Heart left ventricle (tissue), 16 donors: Measurements from ENCODE around the gene MYH11. TPM values are rescaled to one million over a fixed set of nuclear protein-coding genes. Genes with fewer than 3 reads are reported as not detected.
A peak's percentile ranks its signal among the peaks of the same experiment; 100 is the strongest.

ENCODE experiments used
- ATAC-seq, 4 donors: fragments of 200-7000 bp; cut with Tn5 transposase; one replicate each; pipeline ENCODE4 v1.9.1; 2020 to 2022; ENCODE audit warnings: moderate library complexity in 4 of 4, mild to moderate bottlenecking in 3 of 4, moderate number of reproducible peaks in 1 of 4
- DNase-seq, 5 donors: peaks; one replicate each; pipeline ENCODE4 v3.0.0-alpha.2; 2020
- H3K27ac ChIP-seq, 12 donors: fragments of 200-600 bp; sonication (generic) in 4 of 12; one replicate each; pipeline versions ENCODE4 v1.5.0 to v1.8.0; 2016 to 2022; ENCODE audit warnings: mild to moderate bottlenecking in 2 of 12
- H3K27me3 ChIP-seq, 9 donors: fragments of 200-600 bp; sonication (generic) in 2 of 9; one replicate each; pipeline versions ENCODE4 v1.5.1 to v1.8.0; 2016 to 2022; ENCODE audit warnings: mild to moderate bottlenecking in 3 of 9
- H3K36me3 ChIP-seq, 9 donors: fragments of 200-600 bp; sonication (generic) in 2 of 9; one replicate each; pipeline versions ENCODE4 v1.5.0 to v1.8.0; 2018 to 2022; ENCODE audit warnings: mild to moderate bottlenecking in 2 of 9
- H3K4me1 ChIP-seq, 12 donors: fragments of 200-600 bp; sonication (generic) in 4 of 12; one replicate each; pipeline versions ENCODE4 v1.5.0 to v1.8.0; 2016 to 2022; ENCODE audit warnings: mild to moderate bottlenecking in 3 of 12
- H3K4me3 ChIP-seq, 12 donors: fragments of 200-600 bp; sonication (generic) in 4 of 12; one replicate each; pipeline versions ENCODE4 v1.5.0 to v1.8.0; 2017 to 2022; ENCODE audit warnings: mild to moderate bottlenecking in 9 of 12, moderate library complexity in 4 of 12
- H3K9me3 ChIP-seq, 12 donors: fragments of 200-600 bp; sonication (generic) in 4 of 12; one replicate each; pipeline versions ENCODE4 v1.5.0 to v1.8.0; 2016 to 2022; ENCODE audit warnings: mild to moderate bottlenecking in 1 of 12
- CTCF ChIP-seq, 12 donors: fragments of 200-600 bp; sonication (generic) in 4 of 12; IDR thresholded peaks; one replicate each; pipeline versions ENCODE4 v1.5.0 to v1.8.0; 2018 to 2022; ENCODE audit warnings: antibody characterized with exemption in 12 of 12, mild to moderate bottlenecking in 5 of 12
- POLR2A ChIP-seq, 2 donors: fragments of 450-650 bp; IDR thresholded peaks; one replicate each; pipeline ENCODE4 v1.6.1; 2017; ENCODE audit warnings: antibody characterized with exemption in 2 of 2, mild to moderate bottlenecking in 2 of 2, moderate library complexity in 2 of 2
- WGBS, 4 donors: extraction: QIAGEN DNeasy Blood & Tissue Kit in 2 of 4; methylation state at CpG; one replicate each; pipeline versions ENCODE4 v1.1.5 to v1.1.7; 2013 to 2018; 5-methylcytosine and 5-hydroxymethylcytosine counted together
- intact Hi-C, 10 donors: fragments of 100-400 bp; cut with DNase I; formaldehyde crosslinking; loops; one replicate each; pipeline versions ENCODE4 v1.11.1 to v1.14.2; 2022
- polyA plus RNA-seq, 2 donors: library from polyadenylated mRNA; stranded (reverse); fragments of 200-250 nt; gene quantifications; one replicate each; pipeline ENCODE4 v1.2.3, GENCODE V29; 2013
- total RNA-seq, 9 donors: library from RNA; depleted of rRNA in 2 of 9; stranded (reverse); fragments of >200 nt in 2 of 9; fragmentation: NEBNext Ultra II Directional in 3 of 9; extraction: Animal tissue kit (Norgen Biotek cat#: 25700) in 3 of 9; gene quantifications; one replicate each; pipeline versions ENCODE4 v1.1.0 to v1.2.4, GENCODE V29; 2016 to 2023
- donor health status: ischemic (EF 13 %, LVEDD 7.1; RV severe dilation, severe dysfunction).
- donor health status: healthy with polysubstance abuse.
- donor health status: DM: no; HTN: yes; CAD: no.
- donor health status: DM: no; HTN: no; CAD: no.
- donor health status: ischemic (EF 25% LVEDD 6.9; RV normal size, moderate dysfunction).
- donor health status: ischemic (EF 25% LVEDD 5.7; RV mildly dilated, moderate dysfunction).
- donor health status: healthy.
- donor health status: DM: yes; HTN: yes; CAD: no.
- donor health status: ischemic (EF 35%, LVEDD 5.7; RV mildly dilated, moderate dysfunction).
- donor health status: nonischemic (EF 11% LVEDD 7.7; RV severe dilation, severe dysfunction).
- donor health status: DM: yes; HTN: yes; CAD: no.
- donor health status: PGD.
- donor health status: ischemic (EF 29% LVEDD 5.4; RV normal size, mild dysfunction).
- donor health status: nonischemic (EF 23%, LVEDD 6.1; RV moderate dilation, normal function).

The MYH11 gene
- total and polyA plus RNA-seq, 11 donors, result 9.8 to 71.9 (median 26.5) TPM

DNA sequence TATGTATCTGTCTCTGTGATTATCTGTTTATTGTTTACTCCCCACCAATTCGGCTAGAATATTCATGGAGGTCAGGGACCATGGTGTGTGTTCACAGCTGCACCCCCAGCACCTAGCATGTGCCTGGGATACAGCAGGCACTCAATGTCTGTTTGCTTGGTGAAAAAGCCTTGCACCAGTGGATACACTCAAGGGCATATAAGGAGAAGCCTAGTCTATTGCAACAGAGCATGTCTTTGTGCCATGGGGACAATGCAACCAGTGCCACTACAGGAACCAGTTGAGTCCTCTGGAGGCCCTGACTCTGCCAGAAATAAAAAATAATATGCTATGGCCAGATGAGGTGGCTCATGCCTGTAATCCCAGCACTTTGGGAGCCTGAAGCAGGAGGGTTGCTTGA lies 113.2 kb downstream of the MYH11 start:
- peaks cover 0 to 43% (median 6%) of the 10 kb centered on the region in 9 donors for H3K36me3 ChIP-seq
- H3K27ac ChIP-seq, result no peak overlapping the region
- no peaks in the 10 kb centered on the region for H3K27me3 ChIP-seq
- intact Hi-C loops, result no loop called here
- peaks cover 0 to 2% (median 0%) of the 10 kb centered on the region in 12 donors for H3K4me1 ChIP-seq
- WGBS, 4 donors, result 88 to 100% (median 90%) methylated on average over 1 of the region's 1 CpG
- no peak for TF ChIP-seq CTCF (IDR thresholded peaks at IDR 0.05)
- no peak for TF ChIP-seq POLR2A (IDR thresholded peaks at IDR 0.05)
- DNase-seq, result no peak
- peaks cover 0 to 8% (median 0%) of the 10 kb centered on the region in 12 donors for H3K9me3 ChIP-seq
- no peak overlapping the region for H3K4me3 ChIP-seq
- ATAC-seq, result no peak

DNA sequence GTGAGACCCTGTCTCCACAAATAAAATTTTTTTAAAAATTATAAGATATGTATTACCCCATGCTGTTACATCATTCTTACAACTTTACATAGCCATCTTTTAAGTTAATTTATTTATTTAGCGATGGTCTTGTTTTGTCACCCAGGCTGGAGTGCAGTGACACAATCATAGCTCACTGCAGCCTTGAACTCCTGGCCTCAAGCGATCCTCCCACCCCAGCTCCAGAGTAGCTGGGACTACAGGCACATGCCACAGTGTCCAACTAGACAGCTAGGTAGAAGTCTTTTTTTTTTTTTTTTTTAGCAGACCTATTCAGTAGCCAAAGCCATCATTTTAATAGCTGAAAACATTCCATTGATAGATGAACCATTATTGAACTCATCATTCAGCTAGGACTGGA lies 114.1 kb downstream of the MYH11 start:
- H3K4me3 ChIP-seq, result no peak overlapping the region
- intact Hi-C loops, result no loop called here
- WGBS, 4 donors, result 95 to 99% (median 96%) methylated on average over 2 of the region's 2 CpGs
- TF ChIP-seq CTCF (IDR thresholded peaks at IDR 0.05) (no peak), POLR2A (IDR thresholded peaks at IDR 0.05) (no peak)
- H3K27ac ChIP-seq, result peak overlapping the region in 1 of 12 donors; percentile 31
- H3K9me3 ChIP-seq, result peaks cover 0 to 8% (median 0%) of the 10 kb centered on the region in 12 donors
- no peaks in the 10 kb centered on the region for H3K27me3 ChIP-seq
- peaks cover 0 to 2% (median 0%) of the 10 kb centered on the region in 12 donors for H3K4me1 ChIP-seq
- ATAC-seq (no peak), DNase-seq (no peak)
- peaks cover 0 to 49% (median 6%) of the 10 kb centered on the region in 9 donors for H3K36me3 ChIP-seq

- no peak overlapping the region for H3K4me3 ChIP-seq
- no peaks in the 10 kb centered on the region for H3K27me3 ChIP-seq
- peaks cover 0 to 2% (median 0%) of the 10 kb centered on the region in 12 donors for H3K4me1 ChIP-seq
- no peak for TF ChIP-seq POLR2A (IDR thresholded peaks at IDR 0.05)
- TF ChIP-seq CTCF (IDR thresholded peaks at IDR 0.05), result no peak
- H3K36me3 ChIP-seq, result peaks cover 0 to 61% (median 7%) of the 10 kb centered on the region in 9 donors
- intact Hi-C loops, result no loop called here
- peaks cover 0 to 8% (median 0%) of the 10 kb centered on the region in 12 donors for H3K9me3 ChIP-seq
- DNase-seq (peak in 1 of 5 donors; percentile 7), ATAC-seq (no peak)
- 94 to 96% (median 95%) methylated on average over 13 of the region's 13 CpGs for WGBS, 4 donors
- peak overlapping the region in 1 of 12 donors; percentile 30 for H3K27ac ChIP-seq
These were observed 115.5 kb downstream of the MYH11 start for GRCh38 chr16:15741207-15741871.

DNA sequence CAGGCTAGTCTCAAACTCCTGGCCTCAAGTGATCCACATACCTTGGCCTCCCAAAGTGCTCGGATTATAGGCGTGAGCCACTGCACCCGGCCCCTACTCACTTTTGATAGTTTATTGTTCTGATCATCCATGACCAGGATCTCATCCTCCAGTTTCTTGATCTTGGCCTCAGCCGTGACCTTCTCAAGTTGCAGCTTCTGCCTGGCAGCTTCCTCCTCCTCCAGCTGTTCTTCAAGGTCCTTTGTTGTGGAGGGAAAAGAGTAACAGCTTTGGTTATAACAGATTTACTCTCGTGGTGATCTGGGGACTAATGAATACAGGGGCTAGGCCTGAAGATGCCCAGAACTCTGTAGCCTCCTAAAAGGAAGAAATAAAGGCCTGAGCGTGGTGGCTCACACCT lies 116.9 kb downstream of the MYH11 start:
- DNase-seq (no peak), ATAC-seq (no peak)
- Histone ChIP-seq H3K36me3 (peaks cover 0 to 70% (median 8%) of the 10 kb centered on the region in 9 donors), H3K4me3 (no peak overlapping the region), H3K27ac (peak overlapping the region in 1 of 12 donors; percentile 38), H3K9me3 (peaks cover 0 to 8% (median 0%) of the 10 kb centered on the region in 12 donors), H3K4me1 (peaks cover 0 to 2% (median 0%) of the 10 kb centered on the region in 12 donors), H3K27me3 (no peaks in the 10 kb centered on the region)
- TF ChIP-seq CTCF (IDR thresholded peaks at IDR 0.05), result no peak
- no peak for TF ChIP-seq POLR2A (IDR thresholded peaks at IDR 0.05)
- 82 to 92% (median 87%) methylated on average over 6 of the region's 6 CpGs for WGBS, 4 donors
- intact Hi-C loops, result no loop called here
